WI38 (cell line): ENCODE measurements around the gene BCKDK.
"Not testable (repeated sequence)": the region's sequence is repeated elsewhere in the genome, so short reads cannot be mapped to it uniquely, and the experiment has no call there.

Experiments
- H3K4me3 ChIP-seq: 2 replicates; pipeline ENCODE4 v1.5.1; 2011; ENCODE audit warnings: low read depth, mild to moderate bottlenecking, control low read depth, low read length
- TF ChIP-seq, protein P1 (sequence below): IDR thresholded peaks from 2 replicates; pipeline ENCODE4 v1.5.1; 2012; ENCODE audit warnings: low read depth, mild to moderate bottlenecking, control low read depth, low read length

Gene BCKDK

GRCh38 chr16:31149894-31150890 is 42.0 kb downstream of the BCKDK start, which contains the start of gene PRSS36:
PRSS36 (minus strand) TSS chr16:31150066; CDS start chr16:31150035, 31 bp downstream.
- TF ChIP-seq, protein P1, sequence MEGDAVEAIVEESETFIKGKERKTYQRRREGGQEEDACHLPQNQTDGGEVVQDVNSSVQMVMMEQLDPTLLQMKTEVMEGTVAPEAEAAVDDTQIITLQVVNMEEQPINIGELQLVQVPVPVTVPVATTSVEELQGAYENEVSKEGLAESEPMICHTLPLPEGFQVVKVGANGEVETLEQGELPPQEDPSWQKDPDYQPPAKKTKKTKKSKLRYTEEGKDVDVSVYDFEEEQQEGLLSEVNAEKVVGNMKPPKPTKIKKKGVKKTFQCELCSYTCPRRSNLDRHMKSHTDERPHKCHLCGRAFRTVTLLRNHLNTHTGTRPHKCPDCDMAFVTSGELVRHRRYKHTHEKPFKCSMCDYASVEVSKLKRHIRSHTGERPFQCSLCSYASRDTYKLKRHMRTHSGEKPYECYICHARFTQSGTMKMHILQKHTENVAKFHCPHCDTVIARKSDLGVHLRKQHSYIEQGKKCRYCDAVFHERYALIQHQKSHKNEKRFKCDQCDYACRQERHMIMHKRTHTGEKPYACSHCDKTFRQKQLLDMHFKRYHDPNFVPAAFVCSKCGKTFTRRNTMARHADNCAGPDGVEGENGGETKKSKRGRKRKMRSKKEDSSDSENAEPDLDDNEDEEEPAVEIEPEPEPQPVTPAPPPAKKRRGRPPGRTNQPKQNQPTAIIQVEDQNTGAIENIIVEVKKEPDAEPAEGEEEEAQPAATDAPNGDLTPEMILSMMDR: no peak
- H3K4me3 ChIP-seq: no peak within 1 kb of the TSS

DNA sequence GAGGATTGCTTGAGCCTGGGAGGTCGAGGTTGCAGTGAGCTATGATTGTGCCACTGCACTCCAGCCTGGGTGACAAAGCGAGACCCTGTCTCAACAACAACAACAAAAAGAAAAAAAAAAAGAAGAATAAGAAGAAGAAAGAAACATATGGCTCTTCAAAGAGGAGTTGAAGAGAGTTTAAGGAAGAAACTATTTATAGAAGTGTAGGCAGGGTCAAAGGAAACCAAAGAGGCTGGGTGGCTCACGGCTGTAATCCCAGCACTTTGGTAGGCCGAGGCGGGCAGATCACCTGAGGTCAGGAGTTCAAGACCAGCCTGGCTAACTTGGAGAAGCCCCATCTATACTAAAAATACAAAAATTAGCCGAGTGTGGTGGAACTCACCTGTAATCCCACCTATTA is 42.8 kb downstream of the BCKDK start:
- H3K4me3 ChIP-seq: not testable (repeated sequence)

- H3K4me3 ChIP-seq: no peak overlapping the region
- TF ChIP-seq, protein P1: no peak
Observed at GRCh38 chr16:31157136-31157535, 49.0 kb downstream of the BCKDK start.
